ENCODE results near the gene HSD17B14.

DNA sequence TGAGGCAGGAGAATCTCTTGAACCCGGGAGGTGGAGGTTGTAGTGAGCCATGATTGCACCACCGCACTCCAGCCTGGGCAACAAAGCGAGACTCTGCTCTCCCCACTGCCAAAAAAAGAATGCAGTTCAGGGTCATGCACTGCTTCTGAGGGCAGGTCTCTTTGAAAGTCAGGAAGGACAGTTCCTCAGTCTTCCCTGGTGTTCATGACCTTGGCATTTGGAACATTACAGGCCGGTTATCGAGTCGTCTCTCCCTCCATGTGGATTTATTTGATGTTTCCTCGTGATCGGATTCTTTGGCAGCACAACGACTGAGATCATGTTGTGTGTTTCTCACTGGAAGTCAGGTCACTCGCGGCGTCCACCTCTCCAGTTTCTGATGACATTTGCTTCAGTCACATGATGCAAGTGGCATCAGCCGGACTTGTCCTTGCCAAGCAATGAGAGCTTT, 63.8 kb downstream of the HSD17B14 start:
- TF ChIP-seq EZH2 (IDR thresholded peaks at IDR 0.05; ENCODE audit: borderline replicate concordance, low read length) = no peak
- no peak for TF ChIP-seq CTCF (conservative IDR thresholded peaks at IDR 0.05 in 1 of 2, IDR thresholded peaks at IDR 0.05 in 1 of 2; ENCODE audit: extremely low read depth in 1 of 2, insufficient read depth in 1 of 2, low read depth in 1 of 2, low read length in 2 of 2)
